Breast epithelium (tissue), 3 donors: ENCODE measurements around the gene TMEM238.

Experiments used
- POLR2A ChIP-seq: fragments of 450-650 bp; IDR thresholded peaks from one replicate; pipeline ENCODE4 v1.6.1; 2016; ENCODE audit warnings: antibody characterized with exemption, mild to moderate bottlenecking, moderate library complexity
- TF ChIP-seq, protein P1 (sequence below), 3 donors: fragments of 450-650 bp; IDR thresholded peaks; one replicate each; pipeline ENCODE4 v1.5.1; 2016 to 2017; ENCODE audit warnings: antibody characterized with exemption in 3 of 3, mild to moderate bottlenecking in 3 of 3, moderate library complexity in 3 of 3

- TF ChIP-seq POLR2A, result no peak
- TF ChIP-seq, protein P1, sequence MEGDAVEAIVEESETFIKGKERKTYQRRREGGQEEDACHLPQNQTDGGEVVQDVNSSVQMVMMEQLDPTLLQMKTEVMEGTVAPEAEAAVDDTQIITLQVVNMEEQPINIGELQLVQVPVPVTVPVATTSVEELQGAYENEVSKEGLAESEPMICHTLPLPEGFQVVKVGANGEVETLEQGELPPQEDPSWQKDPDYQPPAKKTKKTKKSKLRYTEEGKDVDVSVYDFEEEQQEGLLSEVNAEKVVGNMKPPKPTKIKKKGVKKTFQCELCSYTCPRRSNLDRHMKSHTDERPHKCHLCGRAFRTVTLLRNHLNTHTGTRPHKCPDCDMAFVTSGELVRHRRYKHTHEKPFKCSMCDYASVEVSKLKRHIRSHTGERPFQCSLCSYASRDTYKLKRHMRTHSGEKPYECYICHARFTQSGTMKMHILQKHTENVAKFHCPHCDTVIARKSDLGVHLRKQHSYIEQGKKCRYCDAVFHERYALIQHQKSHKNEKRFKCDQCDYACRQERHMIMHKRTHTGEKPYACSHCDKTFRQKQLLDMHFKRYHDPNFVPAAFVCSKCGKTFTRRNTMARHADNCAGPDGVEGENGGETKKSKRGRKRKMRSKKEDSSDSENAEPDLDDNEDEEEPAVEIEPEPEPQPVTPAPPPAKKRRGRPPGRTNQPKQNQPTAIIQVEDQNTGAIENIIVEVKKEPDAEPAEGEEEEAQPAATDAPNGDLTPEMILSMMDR (IDR thresholded peaks at IDR 0.05), result no peak
These were observed 29.3 kb downstream of the TMEM238 start, which contains the start of gene COX6B2 for GRCh38 chr19:55354698-55355212.
